GM18498 (cell line): ENCODE data around the gene MRPL22.
"Not testable (repeated sequence)": the region's sequence is repeated elsewhere in the genome, so short reads cannot be mapped to it uniquely, and the experiment has no call there.

Source experiments
- ATAC-seq: cut with Tn5 transposase; IDR thresholded peaks from one replicate; pipeline ENCODE4 v1.9.1; 2021; ENCODE audit warnings: mild to moderate bottlenecking, moderate library complexity; ENCODE audit not compliant: unreplicated experiment

Gene MRPL22

GRCh38 chr5:154940772-154941620 lies at the start of gene MRPL22:
Gene MRPL22, plus strand, starts transcription at chr5:154941073. Its CDS starts 38 bp downstream, at chr5:154941111.
- ATAC-seq = peak; percentile 51

- ATAC-seq = no peak
These were observed 48.5 kb upstream of the MRPL22 start for GRCh38 chr5:154892369-154892771.

GRCh38 chr5:154893381-154893780 lies 47.5 kb upstream of the MRPL22 start:
- no peak for ATAC-seq

GRCh38 chr5:154895606-154896561 lies 45.0 kb upstream of the MRPL22 start:
- no peak for ATAC-seq

GRCh38 chr5:154896562-154897165 lies 44.2 kb upstream of the MRPL22 start:
- no peak for ATAC-seq

- no peak for ATAC-seq
These were observed 42.7 kb upstream of the MRPL22 start for GRCh38 chr5:154898210-154898609.

- ATAC-seq = no peak
These were observed 41.6 kb upstream of the MRPL22 start for GRCh38 chr5:154899151-154899816.

GRCh38 chr5:154900066-154900465 lies 40.8 kb upstream of the MRPL22 start:
- ATAC-seq = no peak

- ATAC-seq = no peak
These were observed 39.6 kb upstream of the MRPL22 start for GRCh38 chr5:154901276-154901675.

GRCh38 chr5:154901913-154902312 lies 39.0 kb upstream of the MRPL22 start:
- ATAC-seq = no peak

- not testable (repeated sequence) for ATAC-seq
These were observed 35.3 kb upstream of the MRPL22 start for GRCh38 chr5:154905601-154906000.

GRCh38 chr5:154916874-154917273 lies 24.0 kb upstream of the MRPL22 start:
- ATAC-seq = no peak

GRCh38 chr5:154917757-154918156 lies 23.1 kb upstream of the MRPL22 start:
- ATAC-seq = no peak

GRCh38 chr5:154923441-154924430 lies 17.1 kb upstream of the MRPL22 start:
- ATAC-seq = no peak

GRCh38 chr5:154933537-154933936 lies 7.3 kb upstream of the MRPL22 start:
- ATAC-seq = no peak

- ATAC-seq = no peak
These were observed 6.0 kb upstream of the MRPL22 start for GRCh38 chr5:154934881-154935280.

GRCh38 chr5:154937186-154937717 lies 3.6 kb upstream of the MRPL22 start:
- ATAC-seq = no peak

GRCh38 chr5:154937718-154938466 lies 3.0 kb upstream of the MRPL22 start, which contains the start of gene GEMIN5:
Gene GEMIN5, minus strand, starts transcription at chr5:154938211. Its CDS starts 78 bp downstream, at chr5:154938133.
- peak; percentile 89 for ATAC-seq
